Spleen (tissue), 11 donors: ENCODE results near the gene CDH8. TPM values are rescaled to one million over a fixed set of nuclear protein-coding genes. Genes with fewer than 3 reads are reported as not detected.

Experiments used
- DNase-seq: peaks from one replicate; pipeline ENCODE4 v3.0.0-alpha.2; 2020
- H3K27ac ChIP-seq, 8 donors: fragments of 200-600 bp; sonication (generic) in 7 of 8; 1 replicate in 4 of 8; 2 replicates in 4 of 8; pipeline versions ENCODE4 v1.5.0 to v1.8.0; 2016 to 2021; ENCODE audit warnings: inconsistent platforms in 4 of 8, mild to moderate bottlenecking in 4 of 8, moderate library complexity in 1 of 8
- H3K27me3 ChIP-seq, 7 donors: fragments of 200-600 bp; sonication (generic) in 6 of 7; replicated peaks in 1 of 7; 1 replicate in 4 of 7; 2 replicates in 3 of 7; pipeline versions ENCODE4 v1.5.0 to v1.8.0; 2016 to 2021; ENCODE audit warnings: inconsistent platforms in 3 of 7, mild to moderate bottlenecking in 1 of 7
- H3K36me3 ChIP-seq, 6 donors: fragments of 200-600 bp; sonication (generic) in 5 of 6; 1 replicate in 4 of 6; 2 replicates in 2 of 6; pipeline versions ENCODE4 v1.5.0 to v1.8.0; 2016 to 2021; ENCODE audit warnings: inconsistent platforms in 2 of 6
- H3K4me1 ChIP-seq, 6 donors: fragments of 200-600 bp; sonication (generic) in 5 of 6; 1 replicate in 3 of 6; 2 replicates in 3 of 6; pipeline versions ENCODE4 v1.5.0 to v1.8.0; 2016 to 2021; ENCODE audit warnings: inconsistent platforms in 3 of 6
- H3K4me3 ChIP-seq, 8 donors: fragments of 200-600 bp; sonication (generic) in 7 of 8; 1 replicate in 4 of 8; 2 replicates in 4 of 8; pipeline versions ENCODE4 v1.5.0 to v1.8.0; 2016 to 2021; ENCODE audit warnings: inconsistent platforms in 4 of 8, mild to moderate bottlenecking in 4 of 8, moderate library complexity in 2 of 8
- H3K9me3 ChIP-seq, 8 donors: fragments of 200-600 bp; sonication (generic) in 7 of 8; 1 replicate in 4 of 8; 2 replicates in 4 of 8; pipeline versions ENCODE4 v1.5.0 to v1.8.0; 2016 to 2021; ENCODE audit warnings: inconsistent platforms in 4 of 8
- POLR2A ChIP-seq, 3 donors: fragments of 450-650 bp; IDR thresholded peaks; one replicate each; pipeline ENCODE4 v1.5.1; 2017; ENCODE audit warnings: antibody characterized with exemption in 3 of 3, mild to moderate bottlenecking in 1 of 3
- POLR2AphosphoS5 ChIP-seq, 3 donors: sonication (generic); formaldehyde crosslinking; IDR thresholded peaks; one replicate each; pipeline ENCODE4 v1.5.1; 2017; ENCODE audit warnings: antibody characterized with exemption in 3 of 3
- WGBS, 5 donors: extraction: QIAGEN DNeasy Blood & Tissue Kit in 3 of 5; methylation state at CpG; one replicate each; pipeline versions ENCODE4 v1.1.5 to v1.1.7; 2013 to 2018; 5-methylcytosine and 5-hydroxymethylcytosine counted together
- intact Hi-C: fragments of 100-400 bp; cut with DNase I; formaldehyde crosslinking; loops from one replicate; pipeline ENCODE4 v1.15.0; 2023; ENCODE audit warnings: low total_unique reads
- polyA plus RNA-seq, 3 donors: library from polyadenylated mRNA; stranded (reverse); fragments of 200-250 nt; gene quantifications; one replicate each; pipeline ENCODE4 v1.2.1, GENCODE V29; 2013
- total RNA-seq, 7 donors: library from RNA; depleted of rRNA in 3 of 7; stranded (reverse); fragments of >200 nt in 3 of 7; fragmentation: NEBNext Ultra II Directional in 4 of 7; extraction: Animal tissue kit (Norgen Biotek cat#: 25700) in 4 of 7; gene quantifications; one replicate each; pipeline versions ENCODE4 v1.1.0 to v1.2.1, GENCODE V29; 2016 to 2021
- TF ChIP-seq, protein P1 (sequence below), 11 experiments: fragments of 200-600 bp in 7 of 11; fragments of 450-650 bp in 4 of 11; sonication (generic) in 4 of 11; IDR thresholded peaks in 8 of 11; conservative IDR thresholded peaks in 3 of 11; 1 replicate in 7 of 11; 2 replicates in 4 of 11; pipeline versions ENCODE4 v1.4.0 to v1.8.0; 2016 to 2021; ENCODE audit warnings: antibody characterized with exemption in 11 of 11, inconsistent platforms in 4 of 11, mild to moderate bottlenecking in 1 of 11
- donor health status: healthy with polysubstance abuse.
- donor health status: DM: no; HTN: no; CAD: no; lungs with moderate emphysema.
- donor health status: DM: no; HTN: no; CAD: no.
- donor health status: Bipolar disorder and iron deficiency.
- donor health status: healthy.
- donor health status: DM: no; HTN: no; CAD: no.
- donor health status: DM: yes; HTN: yes; CAD: no.

Gene CDH8
- total and polyA plus RNA-seq, 10 donors = under 0.01 to 1.4 (median under 0.01) TPM; not detected in 7

DNA sequence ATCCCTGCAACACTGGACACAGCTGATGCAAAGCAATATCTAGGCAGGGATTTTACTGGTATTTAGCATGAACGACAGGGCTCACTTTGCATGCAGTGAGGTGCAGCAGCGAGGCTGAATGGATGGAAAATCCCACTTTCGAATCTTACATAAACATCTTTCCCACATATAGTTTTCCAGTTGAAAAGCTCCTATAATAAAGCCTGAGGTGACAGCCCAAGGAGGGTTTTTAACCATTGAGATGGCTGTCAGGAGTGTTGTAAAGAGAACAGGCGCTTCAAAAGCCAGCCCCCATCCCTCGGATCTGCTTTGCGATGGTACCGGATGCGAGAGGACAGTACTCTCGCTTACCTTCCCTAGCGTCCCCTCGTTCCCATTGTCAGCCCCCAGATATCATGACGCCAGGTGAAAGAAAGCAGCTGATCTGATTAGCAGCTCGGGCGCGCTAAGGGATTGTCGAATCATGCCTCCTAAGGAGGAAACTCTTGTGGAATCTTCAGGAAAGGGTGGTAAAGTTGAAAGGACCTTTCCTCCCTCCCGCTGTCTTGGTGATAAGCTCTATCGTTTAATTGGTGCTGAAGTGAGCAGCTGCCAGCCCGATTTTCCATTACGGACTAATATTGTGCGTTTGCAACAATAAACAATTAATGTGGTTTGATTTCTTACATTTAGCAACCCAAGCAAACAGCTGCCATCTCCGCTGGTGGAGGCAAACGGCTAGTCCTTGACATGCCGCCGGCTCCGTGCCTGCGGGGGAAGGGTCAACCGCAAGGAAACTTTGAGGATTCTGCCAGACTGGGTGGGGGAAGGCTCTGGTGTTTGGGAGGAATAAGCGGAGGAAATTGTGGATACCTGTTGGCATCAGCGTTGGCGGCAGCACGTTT lies 1.8 kb downstream of the CDH8 start:
- peaks cover 0 to 23% (median 7%) of the 10 kb centered on the region in 6 donors for H3K4me1 ChIP-seq
- H3K27me3 ChIP-seq = peaks cover 0 to 61% (median 30%) of the 10 kb centered on the region in 7 donors
- intact Hi-C loops = no loop called here
- TF ChIP-seq POLR2AphosphoS5 (IDR thresholded peaks at IDR 0.05) = no peak
- TF ChIP-seq POLR2A (IDR thresholded peaks at IDR 0.05) = no peak
- TF ChIP-seq, protein P1, sequence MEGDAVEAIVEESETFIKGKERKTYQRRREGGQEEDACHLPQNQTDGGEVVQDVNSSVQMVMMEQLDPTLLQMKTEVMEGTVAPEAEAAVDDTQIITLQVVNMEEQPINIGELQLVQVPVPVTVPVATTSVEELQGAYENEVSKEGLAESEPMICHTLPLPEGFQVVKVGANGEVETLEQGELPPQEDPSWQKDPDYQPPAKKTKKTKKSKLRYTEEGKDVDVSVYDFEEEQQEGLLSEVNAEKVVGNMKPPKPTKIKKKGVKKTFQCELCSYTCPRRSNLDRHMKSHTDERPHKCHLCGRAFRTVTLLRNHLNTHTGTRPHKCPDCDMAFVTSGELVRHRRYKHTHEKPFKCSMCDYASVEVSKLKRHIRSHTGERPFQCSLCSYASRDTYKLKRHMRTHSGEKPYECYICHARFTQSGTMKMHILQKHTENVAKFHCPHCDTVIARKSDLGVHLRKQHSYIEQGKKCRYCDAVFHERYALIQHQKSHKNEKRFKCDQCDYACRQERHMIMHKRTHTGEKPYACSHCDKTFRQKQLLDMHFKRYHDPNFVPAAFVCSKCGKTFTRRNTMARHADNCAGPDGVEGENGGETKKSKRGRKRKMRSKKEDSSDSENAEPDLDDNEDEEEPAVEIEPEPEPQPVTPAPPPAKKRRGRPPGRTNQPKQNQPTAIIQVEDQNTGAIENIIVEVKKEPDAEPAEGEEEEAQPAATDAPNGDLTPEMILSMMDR (IDR thresholded peaks at IDR 0.05 in 8 of 11, conservative IDR thresholded peaks at IDR 0.05 in 3 of 11) = no peak
- DNase-seq = no peak
- no peaks in the 10 kb centered on the region for H3K36me3 ChIP-seq
- peak overlapping the region in 1 of 8 donors; percentile 45 for H3K4me3 ChIP-seq
- WGBS, 5 donors = 4 to 6% (median 5%) methylated on average over 31 to 32 of the region's 32 CpGs
- peaks cover 0 to 6% (median 0%) of the 10 kb centered on the region in 8 donors for H3K9me3 ChIP-seq
- no peak overlapping the region for H3K27ac ChIP-seq

DNA sequence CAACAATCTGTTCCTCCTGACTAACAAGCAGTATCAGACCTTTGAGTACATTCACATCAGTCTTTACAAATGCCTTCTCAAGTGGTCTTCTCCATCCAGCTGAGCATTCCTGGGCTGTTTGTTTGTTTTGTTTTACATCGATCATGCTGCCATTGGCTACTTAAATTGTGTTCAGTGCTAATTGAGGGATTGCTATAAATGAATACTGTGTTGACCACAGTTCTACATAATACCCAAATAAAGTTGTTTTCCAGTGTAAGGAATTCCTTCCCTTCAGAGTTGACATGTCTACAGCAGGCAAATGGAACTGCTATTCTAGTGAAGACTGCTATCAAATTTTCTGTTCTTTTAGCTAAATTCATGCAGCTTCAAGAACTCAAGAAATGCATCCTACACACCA lies 3.2 kb downstream of the CDH8 start:
- 25 to 71% (median 45%) methylated on average over 1 of the region's 1 CpG for WGBS, 5 donors
- peaks cover 0 to 23% (median 7%) of the 10 kb centered on the region in 6 donors for H3K4me1 ChIP-seq
- no peak overlapping the region for H3K27ac ChIP-seq
- TF ChIP-seq POLR2AphosphoS5 (IDR thresholded peaks at IDR 0.05) = no peak
- TF ChIP-seq, protein P1 (IDR thresholded peaks at IDR 0.05 in 8 of 11, conservative IDR thresholded peaks at IDR 0.05 in 3 of 11) = no peak
- no peak for TF ChIP-seq POLR2A (IDR thresholded peaks at IDR 0.05)
- DNase-seq = no peak
- H3K36me3 ChIP-seq = no peaks in the 10 kb centered on the region
- peaks cover 0 to 6% (median 0%) of the 10 kb centered on the region in 8 donors for H3K9me3 ChIP-seq
- no peak overlapping the region for H3K4me3 ChIP-seq
- H3K27me3 ChIP-seq = peaks cover 0 to 50% (median 30%) of the 10 kb centered on the region in 7 donors
- intact Hi-C loops = no loop called here

GRCh38 chr16:62029947-62030346 lies 6.3 kb downstream of the CDH8 start:
- Histone ChIP-seq H3K9me3 (no peaks in the 10 kb centered on the region), H3K4me3 (no peak overlapping the region), H3K36me3 (no peaks in the 10 kb centered on the region), H3K27ac (no peak overlapping the region), H3K27me3 (peaks cover 0 to 19% (median 9%) of the 10 kb centered on the region in 7 donors), H3K4me1 (peaks cover 0 to 8% (median under 1%) of the 10 kb centered on the region in 6 donors)
- TF ChIP-seq POLR2A (IDR thresholded peaks at IDR 0.05) (no peak), POLR2AphosphoS5 (IDR thresholded peaks at IDR 0.05) (no peak)
- TF ChIP-seq, protein P1 (IDR thresholded peaks at IDR 0.05 in 8 of 11, conservative IDR thresholded peaks at IDR 0.05 in 3 of 11) = no peak
- no peak for DNase-seq
- intact Hi-C loops = no loop called here
- WGBS, 5 donors = 78 to 86% (median 80%) methylated on average over 3 of the region's 3 CpGs

- no peak overlapping the region for H3K27ac ChIP-seq
- intact Hi-C loops = no loop called here
- no peaks in the 10 kb centered on the region for H3K9me3 ChIP-seq
- DNase-seq = no peak
- H3K27me3 ChIP-seq = no peaks in the 10 kb centered on the region
- no peaks in the 10 kb centered on the region for H3K36me3 ChIP-seq
- H3K4me1 ChIP-seq = no peaks in the 10 kb centered on the region
- TF ChIP-seq POLR2A (IDR thresholded peaks at IDR 0.05) (no peak), POLR2AphosphoS5 (IDR thresholded peaks at IDR 0.05) (no peak)
- TF ChIP-seq, protein P1 (IDR thresholded peaks at IDR 0.05 in 8 of 11, conservative IDR thresholded peaks at IDR 0.05 in 3 of 11) = no peak
- H3K4me3 ChIP-seq = no peak overlapping the region
- WGBS, 5 donors = 57 to 75% (median 68%) methylated on average over 3 of the region's 3 CpGs
Measured at GRCh38 chr16:62022688-62023087, 13.6 kb downstream of the CDH8 start.
